Airway epithelial cell (primary cell): ENCODE data around the gene DNAH10. TPM values are rescaled to one million over a fixed set of nuclear protein-coding genes. Genes with fewer than 3 reads are reported as not detected.

Source experiments
- total RNA-seq: library from RNA; depleted of rRNA; stranded (reverse); fragments of >200 nt; gene quantifications from 2 replicates; pipeline ENCODE4 v1.2.3, GENCODE V29; 2015

Gene DNAH10
- 0.07 TPM in 1 of 2 replicates, not detected in the other for total RNA-seq

GRCh38 chr12:123761841-123762714 lies at the start of gene DNAH10:
TSS of gene DNAH10 (plus strand) at chr12:123762301. CDS start at chr12:123762337, 36 bp downstream.

GRCh38 chr12:123972457-123973401 lies 210.6 kb downstream of the DNAH10 start, which contains the start of the genes CCDC92 and ZNF664:
TSS of gene CCDC92 (minus strand) at chr12:123972831. CDS start at chr12:123944305, 28,526 bp downstream.
TSS of gene ZNF664 (plus strand) at chr12:123973215. CDS start at chr12:124012145, 38,930 bp downstream.

Other genes with a start within 250 kb of the DNAH10 start
- gene RILPL1, start 228.6 kb upstream of the DNAH10 start, total RNA-seq, result 8.7 and 14.0 TPM in 2 replicates
- gene TMED2, start 177.7 kb upstream of the DNAH10 start, total RNA-seq, result 124 and 173 TPM in 2 replicates
- gene DDX55, start 160.2 kb upstream of the DNAH10 start, total RNA-seq, result 14.0 and 21.5 TPM in 2 replicates
- 109 and 211 TPM in 2 replicates for gene EIF2B1, start 128.6 kb upstream of the DNAH10 start, total RNA-seq
- 24.3 and 34.9 TPM in 2 replicates for gene GTF2H3, start 128.5 kb upstream of the DNAH10 start, total RNA-seq
- gene TCTN2, start 91.2 kb upstream of the DNAH10 start, total RNA-seq, result 4.0 and 4.7 TPM in 2 replicates
- 7.1 and 13.5 TPM in 2 replicates for gene ATP6V0A2, start 49.9 kb upstream of the DNAH10 start, total RNA-seq
- gene CCDC92, start 210.5 kb downstream of the DNAH10 start, total RNA-seq, result 6.9 and 9.3 TPM in 2 replicates
- 31.6 and 33.6 TPM in 2 replicates for gene ZNF664, start 210.9 kb downstream of the DNAH10 start, total RNA-seq